OCI-LY3 (cell line): ENCODE results near the gene SLX4.

Source experiments
- H2AFZ ChIP-seq: fragments of 200-600, 300-600 bp; shearing (Covaris generic); 2 replicates; pipeline ENCODE4 v1.6.0; 2014; ENCODE audit warnings: antibody characterized with exemption, low read depth, low read length
- H3K27ac ChIP-seq: fragments of 200-600, 300-600 bp; sonication (generic); 2 replicates; pipeline ENCODE4 v1.5.1; 2014; ENCODE audit warnings: mild to moderate bottlenecking, low read length, moderate library complexity, mixed read lengths
- H3K27me3 ChIP-seq: fragments of 200-600, 300-600 bp; sonication (generic); 2 replicates; pipeline ENCODE4 v1.6.1; 2014; ENCODE audit warnings: low read depth, low read length, mixed read lengths
- H3K36me3 ChIP-seq: fragments of 200-600, 300-600 bp; sonication (generic); replicated peaks from 2 replicates; pipeline ENCODE3; 2014; ENCODE audit warnings: low read depth, low read length, mixed read lengths
- H3K4me1 ChIP-seq: fragments of 300-600, 200-600 bp; sonication (generic); 2 replicates; pipeline ENCODE4 v1.6.1; 2014; ENCODE audit warnings: low read length, mixed read lengths
- H3K4me2 ChIP-seq: fragments of 200-600, 300-600 bp; sonication (generic); 2 replicates; pipeline ENCODE4 v1.6.1; 2014; ENCODE audit warnings: low read length, mixed read lengths
- H3K4me3 ChIP-seq: fragments of 300-600, 200-600 bp; sonication (generic); 2 replicates; pipeline ENCODE4 v1.5.1; 2014; ENCODE audit warnings: antibody characterized with exemption, mild to moderate bottlenecking, low read length, moderate library complexity
- H3K79me2 ChIP-seq: fragments of 300-600, 200-600 bp; shearing (Covaris generic); 2 replicates; pipeline ENCODE4 v1.6.1; 2014; ENCODE audit warnings: mild to moderate bottlenecking, low read length, mixed read lengths
- H3K9ac ChIP-seq: fragments of 300-600, 200-600 bp; shearing (Covaris generic); 2 replicates; pipeline ENCODE4 v1.6.0; 2014; ENCODE audit warnings: mild to moderate bottlenecking, low read length, moderate library complexity
- H3K9me3 ChIP-seq: fragments of 200-600, 300-600 bp; shearing (Covaris generic); 2 replicates; pipeline ENCODE4 v1.6.1; 2014; ENCODE audit warnings: low read length, mixed read lengths; ENCODE audit not compliant: insufficient read depth
- H4K20me1 ChIP-seq: fragments of 200-600, 300-600 bp; sonication (generic); 2 replicates; pipeline ENCODE4 v1.6.1; 2016; ENCODE audit warnings: low read length, mixed read lengths; ENCODE audit not compliant: insufficient read depth
- CTCF ChIP-seq: fragments of 200-600, 300-600 bp; sonication (generic); IDR thresholded peaks from 2 replicates; pipeline ENCODE4 v1.5.1; 2014; ENCODE audit warnings: antibody characterized with exemption, low read length, low read depth
- EZH2phosphoT487 ChIP-seq: fragments of 200-600 bp; shearing (Covaris generic); IDR thresholded peaks from 2 replicates; pipeline ENCODE4 v1.6.1; 2018; ENCODE audit warnings: antibody characterized with exemption, mixed run types, low read depth

SLX4 gene

GRCh38 chr16:3655396-3656159 is 44.2 kb upstream of the SLX4 start:
- Histone ChIP-seq H4K20me1 (0 out of 2 replicates have a peak, but pooled peaks cover 3% of the 10 kb centered on the region), H3K27me3 (no peaks in the 10 kb centered on the region), H3K4me1 (no peaks in the 10 kb centered on the region), H2AFZ (no peak overlapping the region), H3K4me3 (no peak overlapping the region), H3K9me3 (no peaks in the 10 kb centered on the region), H3K36me3 (peaks cover 43% of the 10 kb centered on the region), H3K79me2 (no peaks in the 10 kb centered on the region), H3K27ac (no peak overlapping the region), H3K9ac (no peak overlapping the region), H3K4me2 (no peak overlapping the region)
- TF ChIP-seq EZH2phosphoT487 = no peak
- no peak for TF ChIP-seq CTCF

GRCh38 chr16:3655030-3655395 is 43.6 kb upstream of the SLX4 start:
- Histone ChIP-seq H4K20me1 (0 out of 2 replicates have a peak, but pooled peaks cover 3% of the 10 kb centered on the region), H3K36me3 (peaks cover 39% of the 10 kb centered on the region), H3K27me3 (no peaks in the 10 kb centered on the region), H3K4me3 (no peak overlapping the region), H3K79me2 (no peaks in the 10 kb centered on the region), H3K27ac (no peak overlapping the region), H3K9me3 (no peaks in the 10 kb centered on the region), H2AFZ (no peak overlapping the region), H3K9ac (no peak overlapping the region), H3K4me2 (no peak overlapping the region), H3K4me1 (no peaks in the 10 kb centered on the region)
- TF ChIP-seq EZH2phosphoT487 = no peak
- no peak for TF ChIP-seq CTCF

- Histone ChIP-seq H3K4me3 (no peak within 1 kb of the TSS), H3K9me3 (no peaks in the 10 kb centered on the region), H3K27ac (no peak within 1 kb of the TSS), H3K36me3 (peaks cover 37% of the 10 kb centered on the region), H3K9ac (no peak within 1 kb of the TSS), H2AFZ (no peak within 1 kb of the TSS), H4K20me1 (0 out of 2 replicates have a peak, but pooled peaks cover 3% of the 10 kb centered on the region), H3K4me1 (no peaks in the 10 kb centered on the region), H3K4me2 (no peak within 1 kb of the TSS), H3K79me2 (no peaks in the 10 kb centered on the region), H3K27me3 (no peaks in the 10 kb centered on the region)
- TF ChIP-seq CTCF = peak; percentile 64
- no peak for TF ChIP-seq EZH2phosphoT487
Observed at GRCh38 chr16:3654249-3654991, 43.0 kb upstream of the SLX4 start, which contains the start of gene DNASE1. TSS of gene DNASE1 (plus strand) at chr16:3654691. CDS start at chr16:3655374, 683 bp downstream.
